ENCODE measurements around the gene UBXN11. TPM values are rescaled to one million over a fixed set of nuclear protein-coding genes. Genes with fewer than 3 reads are reported as not detected.

Gene UBXN11
- total RNA-seq, 4 donors from 2014 or later = 4.9 to 17.9 (median 12.0) TPM

- peak; percentile 48 for DNase-seq
- in situ Hi-C loops (cut with MboI; ENCODE audit: low pct_ligation_motif_present in 1 of 4, low pct_unique_long_range_greater_than_20kb in 1 of 4, low sequenced_read_pairs in 3 of 4) = no loop called here
Measured at GRCh38 chr1:26280333-26281042, 25.9 kb downstream of the UBXN11 start.

GRCh38 chr1:26279456-26280332, 26.7 kb downstream of the UBXN11 start, which contains the start of gene SH3BGRL3:
SH3BGRL3 (plus strand) TSS chr1:26280086; CDS start chr1:26280156, 70 bp downstream.
- H3K4me1 ChIP-seq = peaks cover 46 to 77% (median 63%) of the 10 kb centered on the region in 4 donors
- peak within 1 kb of the TSS; percentile 71 to 85 (median 79) for H3K4me3 ChIP-seq
- TF ChIP-seq POLR2AphosphoS5 (IDR thresholded peaks at IDR 0.05) (peak; percentile 94 to 99 (median 98)), CTCF (IDR thresholded peaks at IDR 0.05) (peak in 3 of 5 experiments; percentile 27 to 43 (median 42)), POLR2A (IDR thresholded peaks at IDR 0.05) (peak; percentile 99), EP300 (IDR thresholded peaks at IDR 0.05; ENCODE audit: low read depth) (peak; percentile 44)
- no peaks in the 10 kb centered on the region for H3K36me3 ChIP-seq
- intact Hi-C loops (cut with DNase I; ENCODE audit: low total_unique reads) (loop anchor here (2.0 kb wide), 1 partner anchor 41 kb away; no protein-coding TSS in a partner anchor), in situ Hi-C loops (cut with MboI; ENCODE audit: low pct_ligation_motif_present in 1 of 4, low pct_unique_long_range_greater_than_20kb in 1 of 4, low sequenced_read_pairs in 3 of 4) (loop anchor here in 3 of 4 donors (5.0 to 10.0 kb wide), 2 partner anchors 43 to 45 kb away; no protein-coding TSS in a partner anchor)
- H3K27me3 ChIP-seq = no peaks in the 10 kb centered on the region
- H3K27ac ChIP-seq = peak within 1 kb of the TSS; percentile 93 to 98 (median 96)
- DNase-seq = peak; percentile 93
- no peaks in the 10 kb centered on the region for H3K9me3 ChIP-seq
- WGBS, 2 donors (ENCODE audit: low coverage in 1 of 2) = 1% methylated on average over 48 of the region's 66 CpGs; no CpG with 5 or more reads in 1 of the 2 donors

More at GRCh38 chr1:26280333-26281042, 25.9 kb downstream of the UBXN11 start:
- intact Hi-C loops (cut with DNase I; ENCODE audit: low total_unique reads) = no loop called here
- no peaks in the 10 kb centered on the region for H3K27me3 ChIP-seq
- no peaks in the 10 kb centered on the region for H3K9me3 ChIP-seq
- no peaks in the 10 kb centered on the region for H3K36me3 ChIP-seq
- peak overlapping the region; percentile 93 to 98 (median 96) for H3K27ac ChIP-seq
- peak overlapping the region; percentile 71 to 85 (median 79) for H3K4me3 ChIP-seq
- WGBS, 2 donors (ENCODE audit: low coverage in 1 of 2) = 20 to 27% methylated on average over 1 to 20 of the region's 20 CpGs
- no peak for TF ChIP-seq POLR2A (IDR thresholded peaks at IDR 0.05)
- TF ChIP-seq EP300 (IDR thresholded peaks at IDR 0.05; ENCODE audit: low read depth) = no peak
- no peak for TF ChIP-seq POLR2AphosphoS5 (IDR thresholded peaks at IDR 0.05)
- TF ChIP-seq CTCF (IDR thresholded peaks at IDR 0.05) = no peak
- H3K4me1 ChIP-seq = peaks cover 49 to 80% (median 70%) of the 10 kb centered on the region in 4 donors

- 26 to 50% methylated on average over 1 to 9 of the region's 9 CpGs for WGBS, 2 donors (ENCODE audit: low coverage in 1 of 2)
- intact Hi-C loops (cut with DNase I; ENCODE audit: low total_unique reads) (loop anchor here (2.0 kb wide), 1 partner anchor 42 kb away; no protein-coding TSS in a partner anchor), in situ Hi-C loops (cut with MboI; ENCODE audit: low pct_ligation_motif_present in 1 of 4, low pct_unique_long_range_greater_than_20kb in 1 of 4, low sequenced_read_pairs in 3 of 4) (loop anchor here in 3 of 4 donors (5.0 to 10.0 kb wide), 2 partner anchors 43 to 46 kb away; no protein-coding TSS in a partner anchor)
- Histone ChIP-seq H3K9me3 (no peaks in the 10 kb centered on the region), H3K27me3 (no peaks in the 10 kb centered on the region), H3K27ac (peak overlapping the region; percentile 93 to 98 (median 96)), H3K4me3 (peak overlapping the region in 3 of 4 donors; percentile 71 to 85 (median 76)), H3K4me1 (peaks cover 40 to 70% (median 56%) of the 10 kb centered on the region in 4 donors), H3K36me3 (no peaks in the 10 kb centered on the region)
- DNase-seq = peak; percentile 62
- TF ChIP-seq POLR2A (IDR thresholded peaks at IDR 0.05) (peak; percentile 40), EP300 (IDR thresholded peaks at IDR 0.05; ENCODE audit: low read depth) (peak; percentile 30), POLR2AphosphoS5 (IDR thresholded peaks at IDR 0.05) (peak in 2 of 3 donors; percentile 37 to 39), CTCF (IDR thresholded peaks at IDR 0.05) (no peak)
Measured at GRCh38 chr1:26278724-26279455, 27.5 kb downstream of the UBXN11 start.
